GM12891 (cell line): ENCODE results near the gene AKAP7.

Experiments used
- POLR2A ChIP-seq: IDR thresholded peaks from 2 replicates; pipeline ENCODE4 v1.6.1; 2011; ENCODE audit warnings: low read depth, low read length, control low read depth
- POLR2AphosphoS5 ChIP-seq: IDR thresholded peaks from 2 replicates; pipeline ENCODE4 v1.6.1; 2011; ENCODE audit warnings: low read depth, low read length, control low read depth
- SPI1 ChIP-seq: IDR thresholded peaks from 2 replicates; pipeline ENCODE4 v1.6.1; 2011; ENCODE audit warnings: low read depth, low read length, control low read depth

GRCh38 chr6:131115651-131116050 is 19.6 kb upstream of the AKAP7 start:
- no peak for TF ChIP-seq POLR2A
- no peak for TF ChIP-seq POLR2AphosphoS5
- no peak for TF ChIP-seq SPI1
